Astrocyte (in vitro differentiated cells and primary cell): ENCODE measurements around the gene ATP10D. TPM values are rescaled to one million over a fixed set of nuclear protein-coding genes. Genes with fewer than 3 reads are reported as not detected.

ENCODE experiments used
- DNase-seq: peaks from one replicate; pipeline ENCODE4 v3.0.0-alpha.2; 2010; ENCODE audit warnings: low read depth
- FAIRE-seq: peaks from 2 replicates; lab custom pipeline; 2011; peaks lifted over from hg19 to GRCh38; lab: Jason Lieb, UNC
- H2AFZ ChIP-seq: 2 replicates; pipeline ENCODE4 v1.6.0; 2012; ENCODE audit warnings: low read depth, low read length, inconsistent platforms
- H3K27ac ChIP-seq: 2 replicates; pipeline ENCODE4 v1.5.1; 2011; ENCODE audit warnings: low read depth, low read length, inconsistent platforms
- H3K27me3 ChIP-seq: 2 replicates; pipeline ENCODE4 v1.6.0; 2011; ENCODE audit warnings: low read length, inconsistent platforms; ENCODE audit not compliant: insufficient read depth
- H3K36me3 ChIP-seq: 2 replicates; pipeline ENCODE4 v1.5.1; 2011; ENCODE audit warnings: low read length, inconsistent platforms; ENCODE audit not compliant: insufficient read depth
- H3K4me1 ChIP-seq: 2 replicates; pipeline ENCODE4 v1.5.1; 2011; ENCODE audit warnings: low read length, inconsistent platforms; ENCODE audit not compliant: insufficient read depth
- H3K4me2 ChIP-seq: 2 replicates; pipeline ENCODE4 v1.6.0; 2012; ENCODE audit warnings: low read length, inconsistent platforms
- H3K4me3 ChIP-seq: 2 replicates; pipeline ENCODE4 v1.5.1; 2011; ENCODE audit warnings: low read depth, mild to moderate bottlenecking, low read length, inconsistent platforms; ENCODE audit not compliant: insufficient read depth
- H3K79me2 ChIP-seq: 2 replicates; pipeline ENCODE4 v1.6.0; 2012; ENCODE audit warnings: mild to moderate bottlenecking, low read length, inconsistent platforms; ENCODE audit not compliant: insufficient read depth
- H3K9ac ChIP-seq: 2 replicates; pipeline ENCODE4 v1.6.0; 2012; ENCODE audit warnings: mild to moderate bottlenecking, low read length, inconsistent platforms
- H3K9me3 ChIP-seq: 2 replicates; pipeline ENCODE4 v1.5.1; 2012; ENCODE audit warnings: low read depth, mild to moderate bottlenecking, low read length, inconsistent platforms; ENCODE audit not compliant: insufficient read depth
- H4K20me1 ChIP-seq: 2 replicates; pipeline ENCODE4 v1.6.0; 2012; ENCODE audit warnings: low read length, inconsistent platforms; ENCODE audit not compliant: insufficient read depth
- H3K27ac Mint-ChIP-seq: one replicate; pipeline ENCODE4 v1.8.0; 2021; ENCODE audit warnings: mild to moderate bottlenecking, mixed read lengths; ENCODE audit not compliant: unreplicated experiment
- H3K27me3 Mint-ChIP-seq: one replicate; pipeline ENCODE4 v1.8.0; 2021; ENCODE audit warnings: low read depth, mixed read lengths; ENCODE audit not compliant: unreplicated experiment
- H3K36me3 Mint-ChIP-seq: one replicate; pipeline ENCODE4 v1.8.0; 2021; ENCODE audit warnings: low read depth, mixed read lengths; ENCODE audit not compliant: unreplicated experiment
- H3K4me1 Mint-ChIP-seq: one replicate; pipeline ENCODE4 v1.8.0; 2021; ENCODE audit warnings: low read depth, mixed read lengths; ENCODE audit not compliant: unreplicated experiment
- H3K4me3 Mint-ChIP-seq: one replicate; pipeline ENCODE4 v1.8.0; 2021; ENCODE audit warnings: mild to moderate bottlenecking, moderate library complexity, mixed read lengths; ENCODE audit not compliant: unreplicated experiment
- H3K9me3 Mint-ChIP-seq: one replicate; pipeline ENCODE4 v1.8.0; 2021; ENCODE audit warnings: mild to moderate bottlenecking, mixed read lengths; ENCODE audit not compliant: unreplicated experiment
- CTCF ChIP-seq: IDR thresholded peaks from 2 replicates; pipeline ENCODE4 v1.5.1; 2011; ENCODE audit warnings: low read depth, mild to moderate bottlenecking, inconsistent platforms, low read length, moderate library complexity; ENCODE audit not compliant: insufficient read depth
- EZH2 ChIP-seq: IDR thresholded peaks from 2 replicates; pipeline ENCODE4 v1.6.1; 2012; ENCODE audit warnings: mild to moderate bottlenecking, low read length, inconsistent platforms; ENCODE audit not compliant: insufficient read depth
- total RNA-seq: library from RNA; stranded (reverse); gene quantifications from 2 replicates; pipeline ENCODE4 v1.2.1, GENCODE V29; 2021

The ATP10D gene
- total RNA-seq, 1 donor from 2014 or later: 75.8 TPM

- Histone ChIP-seq H4K20me1 (no peaks in the 10 kb centered on the region), H3K4me1 (peaks cover 34% of the 10 kb centered on the region), H3K4me3 (no peak overlapping the region), H3K9ac (no peak overlapping the region), H3K27ac (no peak overlapping the region), H3K27me3 (no peaks in the 10 kb centered on the region), H3K36me3 (peaks cover 31% of the 10 kb centered on the region), H3K4me2 (no peak overlapping the region), H3K79me2 (peaks cover 12% of the 10 kb centered on the region), H2AFZ (no peak overlapping the region), H3K9me3 (no peaks in the 10 kb centered on the region)
- Mint-ChIP-seq H3K27ac (peak overlapping the region; percentile 10), H3K27me3 (no peaks in the 10 kb centered on the region), H3K9me3 (peaks cover 4% of the 10 kb centered on the region), H3K4me3 (no peak overlapping the region), H3K36me3 (peaks cover 25% of the 10 kb centered on the region), H3K4me1 (peaks cover 49% of the 10 kb centered on the region)
- no peak for TF ChIP-seq CTCF
- no peak for TF ChIP-seq EZH2
- FAIRE-seq: no peak
- DNase-seq: no peak
These were observed 50.6 kb downstream of the ATP10D start for GRCh38 chr4:47535567-47536147.

GRCh38 chr4:47536966-47537365 is 51.9 kb downstream of the ATP10D start:
- Histone ChIP-seq H3K9me3 (no peaks in the 10 kb centered on the region), H4K20me1 (no peaks in the 10 kb centered on the region), H3K27ac (no peak overlapping the region), H3K27me3 (no peaks in the 10 kb centered on the region), H3K4me3 (no peak overlapping the region), H2AFZ (no peak overlapping the region), H3K79me2 (peaks cover 14% of the 10 kb centered on the region), H3K4me1 (peaks cover 22% of the 10 kb centered on the region), H3K36me3 (peaks cover 31% of the 10 kb centered on the region), H3K4me2 (no peak overlapping the region), H3K9ac (no peak overlapping the region)
- TF ChIP-seq EZH2 (no peak), CTCF (no peak)
- H3K36me3 Mint-ChIP-seq: peaks cover 31% of the 10 kb centered on the region
- H3K27me3 Mint-ChIP-seq: no peaks in the 10 kb centered on the region
- no peaks in the 10 kb centered on the region for H3K9me3 Mint-ChIP-seq
- H3K27ac Mint-ChIP-seq: no peak overlapping the region
- H3K4me1 Mint-ChIP-seq: peaks cover 37% of the 10 kb centered on the region
- no peak overlapping the region for H3K4me3 Mint-ChIP-seq
- FAIRE-seq (no peak), DNase-seq (peak; percentile 60)

DNA sequence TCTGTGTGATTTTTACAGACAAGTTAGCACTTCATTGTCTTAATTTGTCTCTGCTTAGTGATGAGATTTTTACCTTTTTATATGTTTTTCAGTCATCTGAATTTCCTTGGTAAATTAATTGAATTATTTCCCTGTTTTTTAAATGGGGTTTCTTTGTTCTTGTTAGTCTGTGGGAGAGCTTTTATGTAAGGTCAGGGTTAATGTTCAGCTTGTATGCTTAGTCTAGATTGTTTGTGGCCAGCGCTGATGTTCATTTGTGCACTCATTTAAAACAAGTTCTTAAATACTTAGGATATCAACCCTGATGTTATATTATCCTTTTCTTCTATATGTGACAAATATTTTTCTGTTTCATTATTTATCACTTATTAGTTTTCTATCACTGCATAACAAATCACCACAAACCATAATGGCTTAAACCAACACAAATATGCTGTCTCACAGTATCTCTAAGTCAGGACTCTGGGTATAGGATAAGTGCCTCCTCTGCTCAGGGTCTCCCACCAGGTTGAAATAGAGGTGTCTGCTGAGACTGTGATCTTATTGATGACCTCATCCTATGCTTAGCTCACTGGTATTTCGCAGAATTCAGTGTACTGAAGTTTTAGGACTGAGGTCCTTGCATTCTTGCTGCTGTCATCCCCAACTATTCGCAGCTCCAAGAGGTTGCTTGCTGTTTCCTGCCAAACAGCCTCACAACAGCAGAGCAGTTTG is 53.2 kb downstream of the ATP10D start:
- no peak for FAIRE-seq
- Mint-ChIP-seq H3K27me3 (no peaks in the 10 kb centered on the region), H3K9me3 (no peaks in the 10 kb centered on the region), H3K27ac (peak overlapping the region; percentile 90), H3K4me1 (peaks cover 27% of the 10 kb centered on the region), H3K36me3 (peaks cover 34% of the 10 kb centered on the region), H3K4me3 (no peak overlapping the region)
- H4K20me1 ChIP-seq: no peaks in the 10 kb centered on the region
- H3K27me3 ChIP-seq: no peaks in the 10 kb centered on the region
- H3K9me3 ChIP-seq: no peaks in the 10 kb centered on the region
- DNase-seq: peak; percentile 59
- TF ChIP-seq EZH2: no peak
- H3K79me2 ChIP-seq: peaks cover 2% of the 10 kb centered on the region
- no peak overlapping the region for H3K4me3 ChIP-seq
- peaks cover 12% of the 10 kb centered on the region for H3K4me1 ChIP-seq
- H2AFZ ChIP-seq: no peak overlapping the region
- H3K27ac ChIP-seq: peak overlapping the region; percentile 33
- no peak overlapping the region for H3K4me2 ChIP-seq
- H3K9ac ChIP-seq: peak overlapping the region; percentile 15
- peaks cover 31% of the 10 kb centered on the region for H3K36me3 ChIP-seq
